Measurements from ENCODE around the gene GALNT14. TPM values are rescaled to one million over a fixed set of nuclear protein-coding genes. Genes with fewer than 3 reads are reported as not detected.

GALNT14 gene
- total and polyA plus RNA-seq, 2 of the 13 experiments (the other 11 are each of a cell fraction or from before 2014, with no cell fraction given): not detected

DNA sequence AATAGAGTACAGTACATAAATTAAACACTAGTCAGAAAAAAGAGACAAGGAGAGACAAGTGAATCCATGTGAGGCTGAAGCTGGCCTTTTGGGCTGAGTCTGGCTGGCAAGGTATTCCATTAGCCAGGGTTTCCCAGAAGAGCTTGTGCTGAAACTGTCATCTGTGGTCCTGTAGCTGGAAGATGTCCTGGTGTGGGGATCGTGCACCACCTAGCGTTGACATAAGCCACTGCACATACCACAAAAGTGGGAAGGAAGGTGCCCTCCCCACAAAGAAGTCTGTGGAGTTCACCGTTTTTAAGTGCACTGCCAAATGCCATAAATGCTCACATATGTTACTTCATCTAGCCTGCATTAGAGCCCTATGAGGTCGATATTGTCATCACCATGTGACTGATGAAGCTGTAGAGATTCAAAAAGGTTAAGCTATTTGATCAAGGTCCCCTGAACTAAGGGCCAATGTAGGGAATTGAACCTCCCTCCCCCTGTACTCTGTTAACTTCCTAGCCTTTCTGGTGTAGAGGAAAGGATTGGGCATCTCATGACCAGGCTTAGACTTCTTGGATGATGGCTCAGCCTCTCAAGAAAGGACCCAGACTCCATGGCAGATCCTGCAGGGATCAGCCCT, 31.9 kb upstream of the GALNT14 start (continued):
- no peak for TF ChIP-seq SOX13 (IDR thresholded peaks at IDR 0.05)
- TF ChIP-seq SOX13 (CRISPR knock-in tag; conservative IDR thresholded peaks at IDR 0.05 in 1 of 2, IDR thresholded peaks at IDR 0.05 in 1 of 2): 0 out of 4 replicates have a peak, but pooled peaks of 1 of the 2 experiments have one; percentile 8

DNA sequence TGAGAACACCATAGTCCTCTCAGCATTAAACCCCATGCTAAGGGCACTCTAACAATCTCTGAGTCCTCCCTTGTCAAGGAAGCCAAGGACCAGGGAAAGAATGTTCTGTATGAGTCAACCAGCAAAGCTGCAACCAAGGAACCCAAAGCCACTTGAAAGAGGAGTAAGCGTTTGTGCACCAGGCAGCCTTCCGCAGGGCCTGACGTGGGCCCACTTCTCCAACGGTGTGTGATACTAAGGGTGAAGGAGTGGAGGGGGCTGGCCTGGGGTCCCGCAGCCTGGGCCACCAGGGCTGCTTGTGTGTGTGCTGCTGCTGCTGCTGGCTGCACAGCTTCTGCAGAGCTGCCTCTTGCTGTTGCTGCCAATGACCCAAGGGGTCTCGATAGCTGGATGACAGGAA, 30.1 kb upstream of the GALNT14 start:
- no peaks in the 10 kb centered on the region for H3K4me1 ChIP-seq (ENCODE audit: insufficient read depth, low read length)
- 32% methylated on average over 5 of the region's 6 CpGs for WGBS (ENCODE audit: low lambda C conversion rate)
- H3K9me3 ChIP-seq (ENCODE audit: low read length): no peaks in the 10 kb centered on the region
- in situ Hi-C loops (cut with HindIII; ENCODE audit: extremely low pct_ligation_motif_present, low pct_unique_long_range_greater_than_20kb): loop anchor here (25.0 kb wide), 1 partner anchor 956 kb away; no protein-coding TSS in a partner anchor
- H2AFZ ChIP-seq (ENCODE audit: low read length): no peak overlapping the region
- no peak for FAIRE-seq
- ChIA-PET CTCF (ENCODE audit: low intra/inter-chr PET ratio, low total read pairs) (no interaction called here), POLR2A (no interaction called here)
- intact Hi-C loops (cut with micrococcal nuclease; ENCODE audit: unreplicated experiment): no loop called here
- no peak for ATAC-seq
- no peak overlapping the region for H3K4me3 ChIP-seq (replicated peaks in 1 of 3; ENCODE audit: insufficient read depth in 1 of 3, low read depth in 2 of 3, low read length in 3 of 3)
- BruUV-seq (replicated peaks): no TSS peak
- H3K4me2 ChIP-seq (ENCODE audit: low read depth, low read length): no peak overlapping the region
- no peaks in the 10 kb centered on the region for H3K27me3 ChIP-seq (ENCODE audit: control insufficient read depth in 1 of 2, insufficient read depth in 2 of 2, low read length in 2 of 2)
- no peaks in the 10 kb centered on the region for H3K36me3 ChIP-seq (replicated peaks in 1 of 2; ENCODE audit: control insufficient read depth in 1 of 2, insufficient read depth in 2 of 2, low read length in 2 of 2)
- H4K20me1 ChIP-seq (ENCODE audit: insufficient read depth, low read length): no peaks in the 10 kb centered on the region
- no peaks in the 10 kb centered on the region for H3K79me2 ChIP-seq (ENCODE audit: insufficient read depth, low read length)
- no peak for DNase-seq (ENCODE audit: low spot score)
- no peak overlapping the region for H3K9ac ChIP-seq (ENCODE audit: insufficient read depth, low read depth, low read length)
- no peak overlapping the region for H3K27ac ChIP-seq (ENCODE audit: extremely low read length, insufficient read depth, low read length)
- no peak for TF ChIP-seq ZSCAN29 (CRISPR knock-in tag; conservative IDR thresholded peaks at IDR 0.05)
- TF ChIP-seq ZNF782 (CRISPR knock-in tag; IDR thresholded peaks at IDR 0.05; ENCODE audit: borderline replicate concordance): no peak
- no peak for TF ChIP-seq SOX5 (CRISPR knock-in tag; IDR thresholded peaks at IDR 0.05; ENCODE audit: borderline replicate concordance)
- no peak for TF ChIP-seq ZNF589 (CRISPR knock-in tag; conservative IDR thresholded peaks at IDR 0.05)
- TF ChIP-seq, protein P1, sequence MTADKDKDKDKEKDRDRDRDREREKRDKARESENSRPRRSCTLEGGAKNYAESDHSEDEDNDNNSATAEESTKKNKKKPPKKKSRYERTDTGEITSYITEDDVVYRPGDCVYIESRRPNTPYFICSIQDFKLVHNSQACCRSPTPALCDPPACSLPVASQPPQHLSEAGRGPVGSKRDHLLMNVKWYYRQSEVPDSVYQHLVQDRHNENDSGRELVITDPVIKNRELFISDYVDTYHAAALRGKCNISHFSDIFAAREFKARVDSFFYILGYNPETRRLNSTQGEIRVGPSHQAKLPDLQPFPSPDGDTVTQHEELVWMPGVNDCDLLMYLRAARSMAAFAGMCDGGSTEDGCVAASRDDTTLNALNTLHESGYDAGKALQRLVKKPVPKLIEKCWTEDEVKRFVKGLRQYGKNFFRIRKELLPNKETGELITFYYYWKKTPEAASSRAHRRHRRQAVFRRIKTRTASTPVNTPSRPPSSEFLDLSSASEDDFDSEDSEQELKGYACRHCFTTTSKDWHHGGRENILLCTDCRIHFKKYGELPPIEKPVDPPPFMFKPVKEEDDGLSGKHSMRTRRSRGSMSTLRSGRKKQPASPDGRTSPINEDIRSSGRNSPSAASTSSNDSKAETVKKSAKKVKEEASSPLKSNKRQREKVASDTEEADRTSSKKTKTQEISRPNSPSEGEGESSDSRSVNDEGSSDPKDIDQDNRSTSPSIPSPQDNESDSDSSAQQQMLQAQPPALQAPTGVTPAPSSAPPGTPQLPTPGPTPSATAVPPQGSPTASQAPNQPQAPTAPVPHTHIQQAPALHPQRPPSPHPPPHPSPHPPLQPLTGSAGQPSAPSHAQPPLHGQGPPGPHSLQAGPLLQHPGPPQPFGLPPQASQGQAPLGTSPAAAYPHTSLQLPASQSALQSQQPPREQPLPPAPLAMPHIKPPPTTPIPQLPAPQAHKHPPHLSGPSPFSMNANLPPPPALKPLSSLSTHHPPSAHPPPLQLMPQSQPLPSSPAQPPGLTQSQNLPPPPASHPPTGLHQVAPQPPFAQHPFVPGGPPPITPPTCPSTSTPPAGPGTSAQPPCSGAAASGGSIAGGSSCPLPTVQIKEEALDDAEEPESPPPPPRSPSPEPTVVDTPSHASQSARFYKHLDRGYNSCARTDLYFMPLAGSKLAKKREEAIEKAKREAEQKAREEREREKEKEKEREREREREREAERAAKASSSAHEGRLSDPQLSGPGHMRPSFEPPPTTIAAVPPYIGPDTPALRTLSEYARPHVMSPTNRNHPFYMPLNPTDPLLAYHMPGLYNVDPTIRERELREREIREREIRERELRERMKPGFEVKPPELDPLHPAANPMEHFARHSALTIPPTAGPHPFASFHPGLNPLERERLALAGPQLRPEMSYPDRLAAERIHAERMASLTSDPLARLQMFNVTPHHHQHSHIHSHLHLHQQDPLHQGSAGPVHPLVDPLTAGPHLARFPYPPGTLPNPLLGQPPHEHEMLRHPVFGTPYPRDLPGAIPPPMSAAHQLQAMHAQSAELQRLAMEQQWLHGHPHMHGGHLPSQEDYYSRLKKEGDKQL (CRISPR knock-in tag; IDR thresholded peaks at IDR 0.05; ENCODE audit: low read depth): no peak
- TF ChIP-seq MIER3 (CRISPR knock-in tag; IDR thresholded peaks at IDR 0.05; ENCODE audit: borderline replicate concordance): no peak
- TF ChIP-seq NFYB (CRISPR knock-in tag; IDR thresholded peaks at IDR 0.05): no peak
- no peak for TF ChIP-seq ZNF350 (CRISPR knock-in tag; IDR thresholded peaks at IDR 0.05; ENCODE audit: borderline replicate concordance, low read depth)
- no peak for TF ChIP-seq RFX5 (IDR thresholded peaks at IDR 0.05; ENCODE audit: low read depth, low read length)
- TF ChIP-seq, protein P2, sequence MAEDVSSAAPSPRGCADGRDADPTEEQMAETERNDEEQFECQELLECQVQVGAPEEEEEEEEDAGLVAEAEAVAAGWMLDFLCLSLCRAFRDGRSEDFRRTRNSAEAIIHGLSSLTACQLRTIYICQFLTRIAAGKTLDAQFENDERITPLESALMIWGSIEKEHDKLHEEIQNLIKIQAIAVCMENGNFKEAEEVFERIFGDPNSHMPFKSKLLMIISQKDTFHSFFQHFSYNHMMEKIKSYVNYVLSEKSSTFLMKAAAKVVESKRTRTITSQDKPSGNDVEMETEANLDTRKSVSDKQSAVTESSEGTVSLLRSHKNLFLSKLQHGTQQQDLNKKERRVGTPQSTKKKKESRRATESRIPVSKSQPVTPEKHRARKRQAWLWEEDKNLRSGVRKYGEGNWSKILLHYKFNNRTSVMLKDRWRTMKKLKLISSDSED (CRISPR knock-in tag; IDR thresholded peaks at IDR 0.05): no peak
- no peak for TF ChIP-seq ZBTB26 (CRISPR knock-in tag; IDR thresholded peaks at IDR 0.05; ENCODE audit: borderline replicate concordance)
- TF ChIP-seq SRSF1 (optimal IDR thresholded peaks at IDR 0.05; ENCODE audit: low read depth, low read length): no peak
- no peak for TF ChIP-seq MAFG (CRISPR knock-in tag; IDR thresholded peaks at IDR 0.05)
- no peak for TF ChIP-seq PHF5A (CRISPR knock-in tag; IDR thresholded peaks at IDR 0.05; ENCODE audit: low read depth, unreplicated experiment)
